HL-60 (cell line): Measurements from ENCODE around the gene GCM1.

Experiments used
- DNase-seq, 2 experiments: peaks; one replicate each; pipeline ENCODE4 v3.0.0-alpha.2; 2010 to 2020; ENCODE audit warnings: low read depth in 1 of 2, low spot score in 1 of 2
- H3K27ac ChIP-seq: fragments of 250-450 bp; sonication (Bioruptor Pico); replicated peaks from 2 replicates; pipeline ENCODE4 v1.5.1; 2020; ENCODE audit warnings: mild to moderate bottlenecking, moderate library complexity
- H3K27me3 ChIP-seq: fragments of 250-450 bp; sonication (Bioruptor Pico); 2 replicates; pipeline ENCODE4 v1.5.1; 2021; ENCODE audit warnings: mild to moderate bottlenecking, moderate library complexity; ENCODE audit not compliant: insufficient read depth, poor library complexity, severe bottlenecking
- H3K4me3 ChIP-seq: replicated peaks from 2 replicates; pipeline ENCODE4 v1.5.1; 2011; ENCODE audit warnings: mild to moderate bottlenecking, control low read depth, low read length; ENCODE audit not compliant: insufficient read depth
- CTCF ChIP-seq: IDR thresholded peaks from one replicate; pipeline ENCODE4 v1.5.1; 2011; ENCODE audit warnings: low read length, control low read depth, inconsistent platforms; ENCODE audit not compliant: insufficient read depth
- GABPA ChIP-seq: IDR thresholded peaks from 2 replicates; pipeline ENCODE4 v1.6.1; 2012; ENCODE audit warnings: low read depth
- POLR2AphosphoS5 ChIP-seq: IDR thresholded peaks from 2 replicates; pipeline ENCODE4 v1.6.1; 2012; ENCODE audit warnings: low read depth
- REST ChIP-seq: IDR thresholded peaks from 2 replicates; pipeline ENCODE4 v1.6.1; 2012; ENCODE audit warnings: low read depth; ENCODE audit not compliant: insufficient replicate concordance
- SPI1 ChIP-seq: IDR thresholded peaks from 2 replicates; pipeline ENCODE4 v1.6.1; 2012; ENCODE audit warnings: low read depth, mild to moderate bottlenecking, borderline replicate concordance

GCM1 gene

GRCh38 chr6:53189554-53189953, 40.9 kb upstream of the GCM1 start:
- DNase-seq = no peak
- TF ChIP-seq CTCF (no peak), GABPA (no peak), SPI1 (no peak), REST (no peak), POLR2AphosphoS5 (no peak)
- no peak overlapping the region for H3K4me3 ChIP-seq
- H3K27me3 ChIP-seq = no peaks in the 10 kb centered on the region
- H3K27ac ChIP-seq = no peak overlapping the region

GRCh38 chr6:53188833-53189232, 40.2 kb upstream of the GCM1 start:
- TF ChIP-seq CTCF (no peak), POLR2AphosphoS5 (no peak), SPI1 (no peak)
- Histone ChIP-seq H3K27me3 (no peaks in the 10 kb centered on the region), H3K4me3 (no peak overlapping the region), H3K27ac (no peak overlapping the region)
- DNase-seq = no peak

- H3K27ac ChIP-seq = no peak overlapping the region
- TF ChIP-seq GABPA (no peak), REST (no peak), CTCF (no peak), SPI1 (no peak), POLR2AphosphoS5 (no peak)
- H3K4me3 ChIP-seq = no peak overlapping the region
- DNase-seq = no peak
- no peaks in the 10 kb centered on the region for H3K27me3 ChIP-seq
These were observed 32.0 kb upstream of the GCM1 start for GRCh38 chr6:53180678-53181077.

GRCh38 chr6:53179961-53180651, 31.5 kb upstream of the GCM1 start:
- TF ChIP-seq CTCF (no peak), GABPA (no peak), REST (no peak), SPI1 (no peak), POLR2AphosphoS5 (no peak)
- no peak for DNase-seq
- no peaks in the 10 kb centered on the region for H3K27me3 ChIP-seq

More at GRCh38 chr6:53179961-53180651, 31.5 kb upstream of the GCM1 start:
- Histone ChIP-seq H3K4me3 (no peak overlapping the region), H3K27ac (no peak overlapping the region)
